Ishikawa (cell line): ENCODE data around the gene JMJD8.

Experiments used
- CREB1 ChIP-seq: IDR thresholded peaks from 2 replicates; pipeline ENCODE4 v1.6.1; 2012; ENCODE audit warnings: low read depth
- EP300 ChIP-seq: IDR thresholded peaks from 2 replicates; pipeline ENCODE4 v1.6.1; 2012; ENCODE audit warnings: borderline replicate concordance
- FOXM1 ChIP-seq: IDR thresholded peaks from 2 replicates; pipeline ENCODE4 v1.6.1; 2012; ENCODE audit warnings: low read depth, borderline replicate concordance
- RAD21 ChIP-seq: IDR thresholded peaks from 2 replicates; pipeline ENCODE4 v1.6.1; 2012; ENCODE audit warnings: low read depth
- TCF12 ChIP-seq: IDR thresholded peaks from 2 replicates; pipeline ENCODE4 v1.6.1; 2012; ENCODE audit warnings: low read depth
- TEAD4 ChIP-seq: IDR thresholded peaks from 2 replicates; pipeline ENCODE4 v1.6.1; 2012
- TF ChIP-seq, protein P1 (sequence below): IDR thresholded peaks from 2 replicates; pipeline ENCODE4 v1.6.1; 2012

DNA sequence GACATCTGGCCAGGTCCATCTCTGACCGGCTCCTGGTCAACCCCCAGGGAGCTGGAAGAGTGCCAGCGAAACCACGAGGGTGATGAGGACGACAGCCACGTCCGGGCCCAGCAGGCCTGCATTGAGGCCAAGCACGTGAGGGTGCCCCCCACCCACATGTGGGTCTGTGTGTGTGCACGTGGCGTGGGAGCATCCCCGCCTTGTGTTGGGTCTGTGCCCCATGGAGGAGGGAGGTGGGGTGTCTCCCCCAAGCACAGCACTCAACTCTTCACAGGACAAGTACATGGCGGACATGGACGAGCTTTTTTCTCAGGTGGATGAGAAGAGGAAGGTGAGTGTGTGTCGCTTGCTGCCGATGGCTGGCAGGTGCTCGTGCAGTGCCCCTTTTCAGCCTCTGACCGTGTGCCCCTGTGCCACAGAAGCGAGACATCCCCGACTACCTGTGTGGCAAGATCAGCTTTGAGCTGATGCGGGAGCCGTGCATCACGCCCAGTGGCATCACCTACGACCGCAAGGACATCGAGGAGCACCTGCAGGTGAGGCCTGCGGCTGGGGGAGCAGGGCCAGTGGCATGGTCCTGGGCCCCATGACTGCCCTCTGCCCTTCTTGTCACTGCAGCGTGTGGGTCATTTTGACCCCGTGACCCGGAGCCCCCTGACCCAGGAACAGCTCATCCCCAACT lies 2.2 kb downstream of the JMJD8 start:
- TF ChIP-seq TEAD4 = no peak
- TF ChIP-seq RAD21 = no peak
- no peak for TF ChIP-seq TCF12
- no peak for TF ChIP-seq FOXM1
- TF ChIP-seq, protein P1, sequence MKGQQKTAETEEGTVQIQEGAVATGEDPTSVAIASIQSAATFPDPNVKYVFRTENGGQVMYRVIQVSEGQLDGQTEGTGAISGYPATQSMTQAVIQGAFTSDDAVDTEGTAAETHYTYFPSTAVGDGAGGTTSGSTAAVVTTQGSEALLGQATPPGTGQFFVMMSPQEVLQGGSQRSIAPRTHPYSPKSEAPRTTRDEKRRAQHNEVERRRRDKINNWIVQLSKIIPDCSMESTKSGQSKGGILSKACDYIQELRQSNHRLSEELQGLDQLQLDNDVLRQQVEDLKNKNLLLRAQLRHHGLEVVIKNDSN = no peak
- TF ChIP-seq CREB1 = no peak
- no peak for TF ChIP-seq EP300
